NCI-H1694 (cell line): ENCODE data around the gene NALCN.

Experiments used
- DNase-seq: peaks from one replicate; lab custom pipeline; 2025; lab: John Stamatoyannopoulos, UW

Gene NALCN

GRCh38 chr13:101415358-101416174 is 742 bp downstream of the NALCN start:
- DNase-seq = no peak

- no peak for DNase-seq
Observed at GRCh38 chr13:101412076-101412475, 4.2 kb downstream of the NALCN start.

DNA sequence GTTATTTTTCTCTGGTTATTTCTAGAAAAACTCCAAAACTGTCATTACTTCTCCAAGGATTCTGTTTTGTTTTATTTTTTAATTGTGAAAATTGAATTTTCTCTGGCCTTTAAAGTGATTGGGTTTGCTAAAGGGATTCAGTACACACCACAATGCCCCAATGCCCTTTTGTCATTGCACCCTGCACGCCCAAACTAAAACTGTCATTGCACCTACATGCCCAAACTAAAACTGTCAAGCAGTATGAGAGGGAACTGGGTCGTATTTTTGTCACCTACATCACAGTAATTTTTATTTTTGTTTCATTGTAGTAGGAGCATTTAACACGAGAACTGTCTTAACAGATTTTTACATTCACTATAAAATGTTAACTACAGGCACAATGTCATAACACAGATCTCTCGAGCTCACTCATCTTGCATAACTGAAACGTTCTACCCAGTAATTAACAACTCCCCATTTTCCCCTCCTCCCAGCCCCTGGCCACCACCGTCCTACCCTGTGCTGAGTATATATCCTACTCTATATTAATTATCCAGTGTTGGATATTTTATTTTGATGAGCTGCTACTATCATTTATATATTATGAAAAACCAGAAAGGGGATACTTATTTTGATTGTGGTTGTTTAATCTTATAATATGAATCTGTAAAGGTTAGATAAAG is 7.2 kb downstream of the NALCN start:
- DNase-seq = no peak

DNA sequence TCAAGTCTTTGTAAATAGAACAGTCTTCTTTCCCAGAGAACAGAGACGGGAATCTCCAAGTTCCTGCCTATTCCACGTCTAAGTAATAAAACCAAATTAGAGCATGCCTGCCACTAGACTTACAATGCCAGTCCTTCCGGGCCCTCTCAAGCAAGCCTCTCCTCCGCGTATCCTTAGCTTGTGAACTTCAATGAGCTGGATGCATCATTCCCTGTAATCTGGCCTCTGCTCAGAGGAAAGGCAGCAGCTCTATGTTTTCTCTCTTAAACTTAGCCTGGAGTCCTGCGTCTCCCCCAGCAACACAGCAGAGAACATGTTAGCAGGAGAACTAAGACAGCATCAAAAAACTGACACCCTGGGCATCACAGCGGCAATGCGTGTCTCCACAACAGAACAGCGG is 8.2 kb downstream of the NALCN start:
- no peak for DNase-seq

DNA sequence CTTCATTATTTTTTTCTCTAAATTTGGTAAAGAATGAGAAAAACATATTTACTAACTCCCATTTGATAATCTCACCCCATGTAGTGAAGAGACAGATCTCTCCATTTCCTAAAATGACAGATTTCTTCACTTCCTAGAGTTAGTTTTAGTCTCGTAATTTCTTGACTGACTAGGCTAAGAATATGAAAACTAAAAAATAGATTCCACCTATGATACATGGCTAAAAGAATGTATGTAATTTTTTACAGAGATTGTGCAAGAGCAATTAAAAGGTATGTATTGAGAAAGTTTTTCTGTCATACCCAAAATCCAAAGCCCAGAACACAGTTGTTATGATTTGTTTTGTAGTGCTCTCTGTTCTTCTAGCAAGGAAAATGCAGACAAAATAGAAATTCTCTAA is 9.5 kb downstream of the NALCN start:
- DNase-seq = no peak

DNA sequence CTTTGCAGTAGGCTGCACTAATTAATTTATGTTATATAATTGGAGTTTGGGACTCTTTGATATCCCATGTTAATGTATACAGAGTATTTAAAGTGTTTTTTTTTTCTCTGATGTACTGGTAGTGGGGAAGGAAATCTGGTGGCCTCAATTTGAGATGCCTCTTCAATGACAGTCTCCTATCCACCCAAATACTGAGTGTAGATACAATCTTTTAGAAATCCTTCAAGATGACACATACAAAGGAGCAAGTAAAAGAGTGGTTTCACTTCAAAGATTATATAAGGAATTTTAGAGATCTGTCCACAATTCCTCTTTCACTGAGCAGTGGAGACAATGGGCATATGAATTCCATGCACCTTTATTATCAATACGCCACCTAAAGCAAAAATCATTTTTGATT is 15.1 kb downstream of the NALCN start:
- no peak for DNase-seq

- no peak for DNase-seq
Observed at GRCh38 chr13:101399365-101399764, 16.9 kb downstream of the NALCN start.

- DNase-seq = no peak
Observed at GRCh38 chr13:101398920-101399319, 17.4 kb downstream of the NALCN start.

GRCh38 chr13:101398191-101398590 is 18.1 kb downstream of the NALCN start:
- no peak for DNase-seq

DNA sequence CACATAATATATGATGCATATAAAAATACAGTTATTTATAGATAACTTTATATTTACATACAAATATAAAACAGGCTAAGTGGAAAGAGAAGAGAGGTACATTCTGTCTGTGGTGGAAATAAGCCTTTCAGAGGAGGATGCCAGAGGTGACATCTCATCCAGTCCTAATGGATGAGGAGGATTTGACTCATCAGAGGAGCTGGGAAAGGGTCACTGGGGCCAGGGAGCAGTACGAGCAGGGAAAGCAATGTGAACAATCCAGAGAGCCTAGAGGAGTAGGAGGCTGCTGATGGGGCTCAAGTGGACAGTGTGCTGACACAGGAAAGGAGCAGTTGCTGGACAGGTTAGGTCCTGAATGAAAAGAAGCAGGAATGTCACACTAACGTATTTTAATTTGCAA is 18.6 kb downstream of the NALCN start:
- DNase-seq = no peak

GRCh38 chr13:101394605-101395004 is 21.7 kb downstream of the NALCN start:
- DNase-seq = no peak

DNA sequence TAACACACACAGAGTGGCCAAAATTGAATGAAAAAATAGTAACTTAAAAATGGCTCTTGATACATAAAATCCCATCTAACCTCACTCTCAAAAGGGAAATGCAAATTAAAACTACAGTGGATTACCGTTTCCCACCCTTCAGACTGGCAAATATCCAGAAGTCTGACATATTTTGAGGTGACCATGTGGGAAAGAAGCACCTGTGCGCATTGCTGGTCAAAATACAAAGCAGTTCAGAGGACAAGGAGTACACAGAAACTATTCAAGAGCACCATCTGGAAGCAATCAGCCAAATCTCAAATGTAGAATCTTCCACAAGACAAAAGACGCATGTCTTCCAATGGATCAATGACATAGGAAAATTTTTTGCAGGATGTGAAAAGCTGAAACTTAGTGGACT is 23.2 kb downstream of the NALCN start:
- no peak for DNase-seq

GRCh38 chr13:101390461-101390860 is 25.8 kb downstream of the NALCN start:
- DNase-seq = no peak

- no peak for DNase-seq
Observed at GRCh38 chr13:101384929-101385328, 31.4 kb downstream of the NALCN start.

GRCh38 chr13:101383595-101383994 is 32.7 kb downstream of the NALCN start:
- no peak for DNase-seq

GRCh38 chr13:101382701-101383100 is 33.6 kb downstream of the NALCN start:
- DNase-seq = no peak

- DNase-seq = no peak
Observed at GRCh38 chr13:101382086-101382485, 34.2 kb downstream of the NALCN start.

DNA sequence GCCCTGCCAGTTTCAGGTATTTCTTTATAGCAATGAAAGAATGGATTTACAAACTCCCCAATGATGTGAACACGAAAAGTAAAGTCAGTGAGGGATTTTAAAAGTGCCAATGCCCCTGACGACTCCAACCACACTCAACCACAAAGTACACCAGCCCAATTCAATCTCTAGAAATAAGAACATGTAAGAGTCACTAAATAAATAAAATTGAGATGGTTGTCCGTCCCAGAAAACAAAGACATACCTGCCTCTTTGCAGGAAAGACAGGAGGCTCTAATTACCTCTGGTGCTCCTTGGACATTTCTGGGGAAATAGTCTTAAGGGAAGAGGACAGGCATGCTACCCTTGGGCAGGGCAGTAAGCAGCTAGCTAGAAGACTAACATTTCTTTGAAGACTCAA is 55.8 kb downstream of the NALCN start:
- no peak for DNase-seq

- DNase-seq = no peak
Observed at GRCh38 chr13:101354895-101355294, 61.4 kb downstream of the NALCN start.

DNA sequence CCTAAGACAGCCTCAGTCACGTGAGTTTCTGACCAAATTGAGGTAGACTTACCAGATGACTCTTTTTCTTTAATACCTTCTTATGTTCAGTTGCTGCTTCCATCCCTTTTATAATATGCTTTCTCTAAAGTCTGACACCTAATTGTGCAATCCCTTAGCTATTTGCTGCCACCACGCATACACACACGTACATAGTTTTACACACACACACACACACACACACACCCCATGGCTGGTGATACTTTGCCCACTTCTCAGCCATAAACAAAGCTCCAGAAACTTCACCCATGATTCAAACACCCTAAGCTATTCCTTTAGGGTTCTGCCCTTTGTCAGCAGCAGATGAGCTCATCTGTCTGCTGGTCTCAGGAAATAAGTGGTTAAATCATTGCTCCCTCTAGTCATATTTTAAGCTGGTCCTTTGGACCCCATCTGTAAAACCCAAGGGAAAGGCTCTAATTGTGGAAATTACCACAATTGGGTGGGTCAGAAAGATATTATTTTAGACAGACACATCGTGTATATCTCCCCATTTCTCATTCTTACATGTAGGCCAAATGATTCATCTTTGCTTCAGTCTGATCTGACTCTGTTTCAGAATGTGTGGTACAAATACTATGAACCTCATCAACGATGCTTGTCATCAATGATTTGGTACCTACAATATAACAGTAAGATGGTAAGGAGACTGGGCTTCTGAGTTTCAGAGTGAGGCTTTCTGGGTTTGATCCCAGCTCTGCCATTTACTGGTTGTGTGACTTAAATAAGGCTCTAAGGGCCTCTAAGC is 69.2 kb downstream of the NALCN start:
- no peak for DNase-seq

DNA sequence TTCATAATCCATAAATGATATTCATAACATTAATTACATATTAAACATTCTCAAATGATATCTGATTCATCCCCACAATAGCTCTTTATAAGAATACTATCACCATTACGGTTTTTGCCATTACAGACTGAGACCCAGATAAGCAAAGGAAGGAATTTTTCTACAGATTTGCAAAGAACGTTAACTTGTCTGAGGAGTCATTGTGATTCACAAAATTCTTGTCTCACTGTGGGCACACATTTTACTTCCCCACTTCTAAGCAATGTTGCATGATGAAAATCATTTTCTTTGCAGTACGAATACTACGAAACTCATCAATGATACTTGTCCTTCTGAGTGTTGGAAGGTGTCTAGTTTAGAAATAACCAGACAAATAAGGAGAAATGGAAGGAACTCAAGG is 70.1 kb downstream of the NALCN start:
- DNase-seq = no peak

DNA sequence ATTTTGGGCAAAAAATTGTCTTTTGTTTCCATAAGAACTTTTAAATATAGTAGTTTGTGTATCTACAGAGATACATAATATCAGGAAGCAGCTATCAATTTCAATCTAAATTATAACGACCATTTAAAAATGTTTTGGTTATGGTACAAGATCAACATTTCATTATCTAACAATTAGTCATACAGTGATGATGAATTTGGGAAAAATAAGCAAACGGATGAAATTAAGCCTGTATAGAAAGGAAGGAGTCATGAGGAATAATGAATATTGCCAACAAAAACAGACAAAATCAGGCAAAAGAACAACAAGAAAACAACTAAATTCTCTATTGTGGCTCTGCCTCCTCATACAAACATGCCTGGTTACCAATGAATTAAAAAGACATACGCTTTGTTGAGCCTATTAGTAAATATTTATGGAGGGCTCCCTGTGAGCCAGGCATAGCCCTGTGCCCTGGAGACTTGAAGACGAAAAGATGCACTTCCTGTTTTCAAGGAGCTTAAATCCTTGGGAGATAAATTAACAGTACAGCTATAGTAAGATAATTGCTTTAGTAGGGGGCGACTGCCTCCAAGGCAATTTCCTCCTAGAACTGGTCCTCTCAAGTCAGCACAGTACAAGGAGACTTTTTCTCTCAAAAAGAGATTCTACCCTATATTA is 73.0 kb downstream of the NALCN start:
- no peak for DNase-seq
